Stimulated activated CD8-positive, alpha-beta memory T cell treated with anti-CD3 and anti-CD28 coated beads, Interleukin-4, amount 100 ng/mL, for 24 hours (primary cell): ENCODE results near the gene PITRM1.
A peak's percentile ranks its signal among the peaks of the same experiment; 100 is the strongest.
"Not testable (repeated sequence)": the region's sequence is repeated elsewhere in the genome, so short reads cannot be mapped to it uniquely, and the experiment has no call there.

Experiments
- DNase-seq: peaks from one replicate; pipeline ENCODE4 v3.0.0-alpha.2; 2020; ENCODE audit warnings: low read depth

The PITRM1 gene, protein sequence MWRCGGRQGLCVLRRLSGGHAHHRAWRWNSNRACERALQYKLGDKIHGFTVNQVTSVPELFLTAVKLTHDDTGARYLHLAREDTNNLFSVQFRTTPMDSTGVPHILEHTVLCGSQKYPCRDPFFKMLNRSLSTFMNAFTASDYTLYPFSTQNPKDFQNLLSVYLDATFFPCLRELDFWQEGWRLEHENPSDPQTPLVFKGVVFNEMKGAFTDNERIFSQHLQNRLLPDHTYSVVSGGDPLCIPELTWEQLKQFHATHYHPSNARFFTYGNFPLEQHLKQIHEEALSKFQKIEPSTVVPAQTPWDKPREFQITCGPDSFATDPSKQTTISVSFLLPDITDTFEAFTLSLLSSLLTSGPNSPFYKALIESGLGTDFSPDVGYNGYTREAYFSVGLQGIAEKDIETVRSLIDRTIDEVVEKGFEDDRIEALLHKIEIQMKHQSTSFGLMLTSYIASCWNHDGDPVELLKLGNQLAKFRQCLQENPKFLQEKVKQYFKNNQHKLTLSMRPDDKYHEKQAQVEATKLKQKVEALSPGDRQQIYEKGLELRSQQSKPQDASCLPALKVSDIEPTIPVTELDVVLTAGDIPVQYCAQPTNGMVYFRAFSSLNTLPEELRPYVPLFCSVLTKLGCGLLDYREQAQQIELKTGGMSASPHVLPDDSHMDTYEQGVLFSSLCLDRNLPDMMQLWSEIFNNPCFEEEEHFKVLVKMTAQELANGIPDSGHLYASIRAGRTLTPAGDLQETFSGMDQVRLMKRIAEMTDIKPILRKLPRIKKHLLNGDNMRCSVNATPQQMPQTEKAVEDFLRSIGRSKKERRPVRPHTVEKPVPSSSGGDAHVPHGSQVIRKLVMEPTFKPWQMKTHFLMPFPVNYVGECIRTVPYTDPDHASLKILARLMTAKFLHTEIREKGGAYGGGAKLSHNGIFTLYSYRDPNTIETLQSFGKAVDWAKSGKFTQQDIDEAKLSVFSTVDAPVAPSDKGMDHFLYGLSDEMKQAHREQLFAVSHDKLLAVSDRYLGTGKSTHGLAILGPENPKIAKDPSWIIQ

DNA sequence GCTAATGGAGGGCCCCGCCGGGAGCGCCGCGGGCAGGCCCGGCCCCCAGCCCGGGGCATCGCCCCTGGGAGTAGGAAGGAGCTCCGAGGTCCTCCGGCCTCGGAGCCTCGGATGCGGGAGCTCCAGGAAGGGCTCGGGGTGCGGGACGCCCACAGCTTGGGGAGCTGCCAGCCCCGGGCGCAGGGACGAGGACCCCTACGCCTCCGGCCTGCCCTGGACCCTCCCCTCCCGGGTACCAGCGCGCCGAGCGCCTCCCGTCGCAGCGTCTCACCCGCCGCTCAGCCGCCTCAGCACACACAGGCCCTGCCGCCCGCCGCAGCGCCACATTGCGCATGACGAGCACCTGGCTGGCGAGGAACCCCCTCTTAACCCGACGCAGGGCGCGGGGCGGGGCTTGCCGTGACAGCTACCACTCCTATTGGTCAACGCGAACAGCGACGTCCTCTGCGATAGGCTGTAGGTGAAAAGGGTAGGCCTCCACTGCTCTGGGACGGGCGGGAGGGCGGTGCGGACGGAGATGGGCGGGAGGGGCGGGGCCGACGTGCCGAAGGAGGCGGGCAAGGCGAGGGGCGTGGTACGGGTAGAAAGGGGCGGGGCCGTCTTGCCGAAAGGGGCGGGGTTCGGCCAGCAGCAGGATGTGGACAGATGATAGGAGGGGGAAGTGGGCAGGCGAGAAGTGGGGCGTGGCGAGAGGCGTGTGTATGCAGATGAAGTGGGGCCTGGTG lies at the start of gene PITRM1:
Gene PITRM1, minus strand, starts transcription at position 337 of the 725 bp plus-strand sequence. Its CDS starts 10 bp downstream, at position 327.
- peak; percentile 98 for DNase-seq

DNA sequence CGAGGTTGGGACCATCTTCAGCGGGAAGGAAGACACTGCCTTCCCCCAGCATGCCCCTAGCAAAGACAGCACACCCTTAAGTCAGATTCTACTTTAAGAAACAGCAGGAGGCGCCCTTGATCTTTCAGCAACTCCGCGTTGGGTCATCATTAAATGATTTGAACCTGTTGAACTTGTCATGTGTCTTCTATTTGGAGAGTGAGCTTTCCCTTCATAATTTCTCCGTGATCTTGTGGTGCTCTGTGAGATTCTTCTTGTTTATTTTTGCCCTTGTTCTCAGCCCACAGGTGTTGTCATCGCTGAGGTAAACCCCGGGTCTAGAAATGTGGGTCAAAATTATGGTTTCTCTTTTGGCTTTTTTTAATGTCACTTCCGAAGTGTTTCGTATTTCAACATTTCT lies 49.5 kb upstream of the PITRM1 start:
- no peak for DNase-seq

DNA sequence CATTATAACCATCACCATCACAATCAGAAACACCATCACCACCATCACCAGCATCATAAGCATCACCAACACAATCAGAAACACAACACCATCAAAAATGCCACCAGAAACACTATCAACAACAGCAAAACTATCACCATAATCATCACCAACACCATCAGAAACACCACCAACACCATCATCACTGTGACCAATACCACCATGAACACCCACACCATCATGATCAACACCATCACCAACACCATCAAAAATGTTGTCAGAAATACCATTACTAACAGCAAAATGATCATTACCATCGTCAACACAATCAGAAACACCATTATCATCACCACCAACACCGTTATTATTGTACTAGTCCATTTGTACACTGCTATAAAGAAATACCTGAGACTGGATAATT lies 49.0 kb upstream of the PITRM1 start:
- not testable (repeated sequence) for DNase-seq

DNA sequence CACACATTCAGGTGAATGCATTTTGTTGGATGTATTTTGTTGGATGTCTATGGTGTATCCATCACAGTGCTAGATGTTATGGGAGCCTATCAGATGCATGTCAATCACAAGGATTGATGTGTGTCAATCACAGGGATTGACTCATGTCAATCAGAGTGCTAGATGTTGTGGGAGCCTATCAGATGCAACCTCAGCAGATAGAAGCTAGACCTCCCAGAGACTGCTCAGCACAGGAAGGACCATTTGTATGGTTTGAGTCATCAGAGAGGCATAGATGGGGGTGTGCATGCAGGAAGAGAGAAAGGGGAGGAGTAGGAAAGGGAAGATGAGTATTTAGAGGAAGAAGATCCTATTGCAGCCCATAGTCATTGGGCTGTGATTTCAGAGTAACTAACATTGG lies 48.3 kb upstream of the PITRM1 start:
- no peak for DNase-seq

DNA sequence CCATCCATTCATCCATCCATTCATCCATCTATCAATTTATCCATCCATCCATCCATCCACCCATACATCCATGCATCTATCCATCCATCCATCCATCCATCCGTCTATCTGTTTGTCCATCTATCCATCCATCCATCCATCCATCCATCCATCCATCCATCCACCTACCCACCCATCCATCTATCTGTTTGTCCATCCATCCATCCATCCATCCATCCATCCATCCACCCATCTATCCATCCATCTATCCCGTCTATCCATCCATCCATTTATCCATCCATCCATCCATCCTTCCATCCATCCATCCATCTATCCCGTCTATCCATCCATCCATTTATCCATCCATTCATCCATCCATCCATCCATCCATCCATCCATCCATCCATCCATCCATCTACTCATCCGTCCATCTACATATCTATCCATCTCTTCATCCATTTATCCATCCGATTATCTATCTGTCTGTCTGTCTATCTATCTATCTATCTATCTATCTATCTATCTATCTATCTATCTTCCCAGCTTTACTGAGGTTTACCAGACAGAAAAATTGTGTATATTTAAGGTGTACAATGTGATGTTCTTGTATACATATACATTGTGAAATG lies 46.5 kb upstream of the PITRM1 start:
- DNase-seq, result not testable (repeated sequence)

DNA sequence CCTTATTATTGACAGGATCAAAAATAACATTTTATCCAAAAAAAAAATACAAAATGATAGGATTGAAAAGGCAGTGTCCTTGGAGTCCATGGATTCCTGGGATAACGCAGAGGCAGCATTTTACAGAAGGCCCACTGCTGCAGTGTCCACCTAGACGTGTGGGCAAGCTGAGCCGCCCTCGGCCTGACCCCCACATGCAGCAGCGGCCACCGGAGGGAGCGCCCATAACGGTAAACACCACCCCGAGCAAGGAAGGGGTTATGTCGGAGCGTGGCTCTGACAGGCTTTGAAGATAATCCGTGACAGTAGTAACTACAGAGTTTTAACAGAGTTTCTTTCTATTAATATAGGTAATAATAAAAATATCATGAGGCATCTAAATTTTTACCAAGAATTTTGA lies 45.3 kb upstream of the PITRM1 start:
- no peak for DNase-seq

DNA sequence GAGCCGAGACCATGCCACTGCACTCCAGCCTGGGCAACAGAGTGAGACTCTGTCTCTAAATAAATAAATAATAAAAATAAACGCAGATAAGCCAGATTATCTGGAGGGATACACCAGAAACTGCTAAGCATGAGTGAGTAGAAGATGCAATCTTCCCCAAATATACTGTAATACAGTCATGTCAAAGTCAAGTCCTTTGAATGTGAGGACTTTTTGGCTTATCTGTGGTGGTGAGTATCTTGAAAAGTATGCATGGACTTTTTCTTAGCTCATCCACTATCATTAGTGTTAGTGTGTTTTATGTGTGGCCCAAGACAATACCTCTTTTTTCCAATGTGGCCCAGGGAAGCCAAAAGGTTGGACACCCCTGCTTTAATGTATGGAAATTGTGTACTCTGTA lies 44.7 kb upstream of the PITRM1 start:
- no peak for DNase-seq

DNA sequence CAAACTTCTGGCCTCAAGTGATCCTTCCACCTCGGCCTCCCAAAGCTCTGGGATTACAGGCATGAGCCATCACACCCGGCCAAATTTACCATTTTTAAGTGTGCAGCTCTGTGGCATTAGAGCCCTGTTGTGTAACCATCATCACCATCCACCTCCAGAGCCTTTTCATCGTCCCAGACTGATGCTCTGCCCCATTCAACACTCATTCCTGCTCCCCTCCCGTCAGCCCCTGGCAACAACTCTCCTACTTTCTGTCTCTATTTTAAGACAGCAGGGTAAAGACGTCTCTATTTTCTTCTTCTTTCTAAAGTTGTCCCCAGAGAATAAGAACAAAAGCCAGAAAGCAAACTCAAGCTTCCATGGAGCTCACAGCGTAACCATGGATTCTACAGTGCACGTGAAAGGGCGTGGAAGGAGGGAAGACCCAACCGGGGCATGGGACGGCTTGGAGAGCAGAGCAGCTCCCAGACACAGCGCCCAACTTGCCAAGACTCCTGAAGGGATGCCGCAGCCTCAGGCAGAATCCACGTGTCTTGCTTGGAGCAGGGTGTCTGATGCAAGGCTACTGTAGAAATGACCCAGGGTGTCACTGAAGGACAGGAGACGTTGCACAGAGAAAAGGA lies 42.7 kb upstream of the PITRM1 start:
- DNase-seq, result no peak

DNA sequence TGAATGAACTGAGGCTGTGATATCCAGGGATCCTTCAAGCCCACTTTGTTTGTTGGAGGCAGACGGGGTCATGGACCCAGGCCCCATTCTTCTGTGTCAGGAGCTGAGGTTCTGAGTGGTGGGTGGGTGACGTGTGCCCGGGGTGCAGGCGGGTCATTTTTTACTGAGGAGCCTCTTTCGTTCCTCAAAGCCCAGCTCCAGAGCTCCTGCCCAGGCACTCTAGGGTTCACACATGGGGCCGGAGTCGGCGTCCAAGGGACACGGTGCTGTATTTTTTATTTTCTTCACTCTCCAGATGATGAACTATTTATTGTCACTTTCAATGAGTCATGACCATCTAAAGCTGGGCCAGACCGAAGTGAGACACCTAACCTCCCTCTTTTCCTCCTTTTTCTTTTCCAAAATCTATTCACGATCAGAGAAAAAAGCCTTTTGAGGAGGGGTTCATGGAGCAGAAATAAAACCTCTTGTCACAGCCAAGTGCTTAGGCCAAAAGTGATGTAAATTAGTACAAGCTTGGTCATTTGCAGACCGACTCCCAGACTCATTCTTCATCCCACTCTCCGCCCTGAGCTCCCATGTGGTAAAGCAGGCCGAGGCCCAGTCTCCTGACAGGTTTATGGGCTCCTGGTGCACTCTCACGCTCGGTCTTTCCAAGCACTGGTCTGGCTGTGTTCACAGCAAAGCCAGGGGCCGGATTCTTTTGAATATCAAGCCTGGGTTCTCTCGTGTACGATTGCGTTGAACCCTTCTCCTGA lies 41.4 kb upstream of the PITRM1 start:
- DNase-seq, result no peak

DNA sequence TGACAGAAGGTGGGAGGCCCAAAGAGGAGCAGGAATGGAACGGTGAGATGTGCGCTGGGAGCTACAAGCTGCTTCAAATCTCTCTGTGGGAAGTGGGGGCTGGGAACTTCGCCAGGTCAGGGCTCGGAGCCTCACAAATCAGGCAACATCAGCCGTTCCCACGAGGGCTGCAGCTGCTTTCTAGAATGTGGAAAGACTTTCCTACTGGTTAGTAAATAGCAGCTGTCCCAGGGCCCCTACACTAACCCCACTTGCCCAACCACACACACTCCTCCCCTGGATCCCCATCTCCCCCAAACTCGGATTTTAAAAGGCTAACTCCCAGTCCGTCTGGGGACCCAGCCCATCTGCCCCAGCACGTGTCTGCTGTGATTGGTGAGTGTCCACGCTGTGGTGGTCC lies 40.6 kb upstream of the PITRM1 start:
- no peak for DNase-seq

DNA sequence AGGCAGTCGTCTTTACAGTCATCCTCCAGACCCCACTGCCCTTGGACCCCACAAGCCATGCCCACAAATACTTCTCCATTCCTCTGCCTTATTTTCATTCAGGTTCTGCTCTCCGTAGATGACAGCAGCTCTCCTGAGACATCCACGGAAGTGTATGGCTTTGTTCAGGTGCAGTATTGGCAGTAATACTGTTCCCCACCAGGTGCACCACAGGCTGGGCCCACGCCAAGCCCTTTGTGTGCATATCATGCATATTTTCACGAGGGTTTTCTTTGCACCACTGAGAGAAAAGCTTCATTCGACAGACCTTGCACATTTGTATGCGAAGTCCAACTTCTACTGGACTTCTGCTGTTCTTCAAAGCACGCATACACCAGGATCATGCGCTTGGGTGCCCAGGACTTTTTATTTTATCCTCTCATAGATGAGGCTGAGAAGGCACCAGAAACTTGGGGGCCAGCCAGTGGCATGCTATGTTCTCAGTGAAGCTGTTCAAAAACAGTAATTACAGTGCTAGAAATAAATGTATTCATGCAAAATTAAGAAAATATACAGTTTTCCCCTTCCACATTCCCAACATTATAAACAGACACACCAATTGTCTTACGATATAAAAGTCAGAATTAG lies 37.8 kb upstream of the PITRM1 start:
- no peak for DNase-seq

DNA sequence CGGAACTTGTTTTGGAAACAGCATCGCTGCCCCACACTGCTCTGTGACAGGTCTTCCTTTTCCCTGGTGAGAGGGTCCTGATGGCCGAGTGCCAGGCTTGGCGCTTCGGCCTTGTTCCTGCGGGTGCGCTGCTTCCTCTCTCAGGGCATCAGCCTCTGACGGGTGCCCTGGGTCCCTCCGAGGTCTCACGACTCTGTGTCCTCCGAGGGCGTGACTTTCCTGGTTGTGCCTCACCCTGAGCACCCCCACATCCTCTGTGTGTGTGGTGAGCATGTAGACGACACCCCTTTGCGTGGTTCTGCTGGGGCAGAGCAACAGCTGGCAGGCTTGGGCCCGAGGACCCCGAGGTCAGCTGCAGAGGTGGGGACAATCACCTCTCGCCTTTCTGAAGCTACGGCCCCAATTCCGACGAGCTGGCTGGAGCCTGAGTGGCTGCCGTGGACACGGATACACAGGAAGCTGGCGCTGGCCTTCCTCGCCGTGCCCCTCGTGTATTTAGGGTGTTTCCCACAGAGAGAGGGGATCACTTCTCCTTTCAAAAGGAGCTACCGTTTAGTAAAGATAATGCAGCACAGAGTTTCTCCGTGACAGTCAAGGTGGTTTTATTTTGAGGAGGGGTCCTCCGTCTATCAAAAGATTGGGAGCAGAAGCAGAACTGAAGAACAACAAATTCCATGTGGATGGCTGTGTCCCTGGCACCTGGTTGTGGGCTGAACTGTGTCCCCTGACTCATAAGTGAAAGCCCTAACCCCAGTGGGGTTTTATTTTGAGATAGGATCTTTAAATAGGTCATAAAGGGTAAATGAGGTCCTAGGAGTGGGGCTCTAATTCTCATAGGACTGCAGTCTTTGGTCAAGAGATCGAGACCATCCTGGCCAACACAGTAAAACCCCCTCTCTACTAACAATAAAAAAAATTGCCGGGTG lies 36.2 kb upstream of the PITRM1 start:
- no peak for DNase-seq

DNA sequence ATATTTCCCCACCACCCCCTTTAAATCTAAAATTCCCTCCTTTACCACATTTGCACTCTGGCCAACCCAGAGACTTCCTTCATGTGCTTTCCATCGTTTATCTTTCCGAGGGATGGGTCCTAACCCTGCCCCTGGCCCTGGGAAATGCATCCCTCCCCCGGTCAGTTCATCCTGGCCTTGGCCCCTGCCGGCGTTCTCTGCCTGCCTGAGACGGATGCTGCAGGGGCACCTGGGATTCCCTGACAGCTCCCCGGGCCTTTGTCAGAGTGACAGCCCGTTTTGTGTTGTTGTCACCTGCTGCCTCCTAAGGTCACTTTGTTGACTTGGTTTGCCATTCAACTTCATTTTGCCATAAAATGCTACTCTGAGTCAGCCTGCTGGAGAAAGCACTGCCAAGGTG lies 34.8 kb upstream of the PITRM1 start:
- DNase-seq, result no peak

DNA sequence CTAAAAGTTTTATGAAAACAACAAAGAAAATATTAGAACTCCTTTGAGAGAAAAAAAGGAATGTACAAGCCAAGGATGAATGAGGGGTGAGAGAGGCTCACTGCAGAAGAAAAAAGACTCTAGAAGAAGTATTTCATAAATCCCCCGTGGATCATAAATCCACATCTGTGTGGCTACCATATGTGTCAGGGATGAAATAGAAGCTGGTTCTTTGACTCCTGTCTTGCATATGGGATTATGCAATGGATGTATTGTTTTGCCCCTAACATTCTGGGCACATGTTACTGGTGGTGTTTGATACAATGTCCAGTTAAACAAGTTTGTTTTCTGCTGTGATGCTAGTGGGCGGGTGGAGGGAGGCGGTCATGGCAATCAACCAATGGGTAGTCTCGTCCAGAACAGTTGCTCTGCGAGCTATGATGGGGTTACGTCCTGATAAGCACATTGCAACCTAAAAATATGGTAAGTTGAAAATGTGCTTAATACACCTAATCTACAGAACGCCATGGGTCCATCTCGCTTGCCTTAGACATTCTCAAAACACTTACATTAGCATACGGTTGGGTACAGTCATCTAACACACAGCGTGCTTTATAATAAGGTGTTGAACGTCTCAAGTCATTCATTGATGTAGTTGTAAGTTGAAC lies 34.1 kb upstream of the PITRM1 start:
- DNase-seq, result no peak

DNA sequence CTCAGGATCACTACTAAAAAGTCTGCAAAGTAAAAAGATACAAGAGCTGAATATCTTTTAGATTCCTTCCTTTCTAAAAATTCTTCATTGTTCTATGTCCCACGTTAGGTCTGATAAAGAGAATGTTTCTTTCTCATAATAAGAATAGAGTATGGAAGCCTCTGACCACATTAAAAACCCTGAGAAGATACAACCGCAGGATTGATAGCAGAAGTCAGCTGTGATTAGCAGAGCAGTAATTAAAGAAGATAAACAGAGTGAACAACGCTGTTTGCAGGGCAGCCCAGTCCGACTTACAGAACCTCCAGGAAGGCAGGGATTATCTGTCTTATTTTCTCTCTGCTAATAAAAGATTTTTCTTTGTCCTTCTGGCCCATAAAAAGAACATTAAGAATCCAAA lies 31.4 kb upstream of the PITRM1 start:
- DNase-seq, result no peak

DNA sequence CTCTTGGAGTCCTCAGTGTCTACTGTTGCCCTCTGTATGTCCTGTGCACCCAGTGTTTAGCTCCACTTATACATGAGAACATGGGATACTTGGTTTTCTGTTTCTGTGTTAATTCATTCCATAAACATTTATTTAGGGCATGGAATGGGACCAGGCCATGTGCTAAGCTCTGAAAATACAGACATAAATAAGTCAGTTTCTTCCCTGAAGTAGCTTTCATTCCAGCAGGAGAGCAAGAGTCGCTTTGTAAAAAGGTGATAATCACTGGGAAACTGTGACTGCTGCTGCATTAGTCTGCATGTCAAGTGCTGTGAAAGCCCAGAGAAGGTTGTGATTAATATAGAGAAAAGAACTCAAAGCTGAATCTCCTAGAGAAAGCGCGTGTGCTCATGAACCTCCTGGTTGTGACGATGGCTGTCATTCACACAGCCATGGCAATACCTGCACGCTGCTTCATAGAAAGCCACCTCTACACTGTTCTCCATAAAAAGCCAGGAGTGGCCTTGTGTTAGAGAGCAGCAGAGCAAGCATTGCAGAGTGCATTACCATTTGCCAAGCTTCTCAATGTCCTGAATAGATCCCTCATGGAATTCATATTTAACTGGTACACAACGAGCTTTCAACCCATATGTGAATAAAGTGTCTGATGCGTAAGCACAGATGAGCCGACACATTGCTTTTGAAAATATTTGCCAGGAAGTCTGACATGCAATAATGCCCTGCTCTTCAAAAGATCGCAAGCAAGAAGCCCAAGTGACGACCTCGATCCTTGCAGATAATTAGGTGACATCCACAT lies 30.6 kb upstream of the PITRM1 start:
- DNase-seq, result no peak

DNA sequence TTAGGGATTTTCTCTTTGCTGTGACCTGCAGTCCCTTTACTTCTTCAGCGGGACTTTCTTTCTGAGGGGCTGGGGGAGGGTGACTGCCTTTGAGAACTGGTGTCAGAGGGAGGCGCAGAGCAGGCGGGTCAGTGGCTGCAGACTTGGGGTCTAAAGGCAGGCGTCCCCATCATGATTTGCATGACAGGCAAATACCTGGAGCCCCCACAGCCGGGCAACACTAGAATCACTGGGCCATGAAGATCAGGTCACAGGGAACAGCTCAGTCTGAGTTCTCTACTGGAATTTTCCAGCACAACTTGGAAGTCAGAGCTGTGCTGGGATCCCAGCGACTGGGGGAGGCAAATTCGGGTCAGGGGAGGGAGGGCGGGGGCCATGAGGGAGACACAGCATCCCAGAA lies 29.2 kb upstream of the PITRM1 start:
- DNase-seq, result no peak

DNA sequence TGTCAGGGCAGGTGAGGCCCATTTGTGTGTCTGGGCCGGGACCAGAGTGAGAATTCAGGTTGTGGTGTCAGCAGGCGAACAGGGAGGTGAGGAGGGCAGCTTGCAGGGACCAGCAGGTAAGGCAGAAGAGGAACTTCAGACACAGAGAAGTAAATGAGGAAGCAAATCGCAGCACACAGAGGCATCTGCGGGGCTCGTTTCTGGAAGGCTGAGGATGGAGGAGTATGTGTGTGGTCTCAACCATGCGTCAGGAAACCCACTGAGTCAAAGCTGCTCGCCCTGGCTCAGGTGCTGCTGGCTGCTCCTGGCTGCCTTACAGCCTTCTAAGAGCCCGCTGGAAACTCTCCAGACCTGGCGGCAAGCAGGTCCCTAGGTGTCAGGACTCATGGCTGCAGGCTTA lies 26.9 kb upstream of the PITRM1 start:
- DNase-seq, result no peak
